ENCODE results near the gene ISLR2. TPM values are rescaled to one million over a fixed set of nuclear protein-coding genes. Genes with fewer than 3 reads are reported as not detected.

The ISLR2 gene
- total RNA-seq, 1 experiment from 2014 or later, result 0.64 TPM

GRCh38 chr15:74136814-74137536 is 6.6 kb downstream of the ISLR2 start:
- Histone ChIP-seq H3K4me1 (ENCODE audit: insufficient read depth, low read length, poor library complexity, severe bottlenecking) (peaks cover 20% of the 10 kb centered on the region), H3K4me3 (ENCODE audit: low read depth, low read length, poor library complexity, severe bottlenecking) (peak overlapping the region; percentile 41), H3K9me3 (ENCODE audit: low read depth, low read length, poor library complexity, severe bottlenecking) (no peaks in the 10 kb centered on the region), H3K27ac (ENCODE audit: low read depth, low read length, poor library complexity, severe bottlenecking) (no peak overlapping the region), H3K36me3 (ENCODE audit: insufficient read depth, low read length, poor library complexity, severe bottlenecking) (no peaks in the 10 kb centered on the region), H3K27me3 (replicated peaks; ENCODE audit: insufficient read depth, low read depth, low read length, poor library complexity) (peaks cover 15% of the 10 kb centered on the region)
- intact Hi-C loops (cut with micrococcal nuclease; ENCODE audit: unreplicated experiment), result no loop called here
- POLR2A ChIA-PET (ENCODE audit: low non-redundant PET), result no interaction called here
- CTCF ChIA-PET, result interaction anchor here (1.1 kb wide), 1 partner anchor 17 kb away, joined by 3 read pairs; no protein-coding TSS in a partner anchor
- DNase-seq (ENCODE audit: low spot score), result peak; percentile 41
- TF ChIP-seq EZH2 (IDR thresholded peaks at IDR 0.05; ENCODE audit: borderline replicate concordance, low read depth, low read length, poor library complexity, severe bottlenecking) (no peak), CTCF (conservative IDR thresholded peaks at IDR 0.05; ENCODE audit: low read depth, low read length) (no peak)
- no TSS peak for BruUV-seq (replicated peaks)

- Histone ChIP-seq H3K4me3 (ENCODE audit: low read depth, low read length, poor library complexity, severe bottlenecking) (no peak overlapping the region), H3K4me1 (ENCODE audit: insufficient read depth, low read length, poor library complexity, severe bottlenecking) (peaks cover 20% of the 10 kb centered on the region), H3K27ac (ENCODE audit: low read depth, low read length, poor library complexity, severe bottlenecking) (no peak overlapping the region), H3K27me3 (replicated peaks; ENCODE audit: insufficient read depth, low read depth, low read length, poor library complexity) (peaks cover 9% of the 10 kb centered on the region), H3K36me3 (ENCODE audit: insufficient read depth, low read length, poor library complexity, severe bottlenecking) (no peaks in the 10 kb centered on the region), H3K9me3 (ENCODE audit: low read depth, low read length, poor library complexity, severe bottlenecking) (no peaks in the 10 kb centered on the region)
- TF ChIP-seq CTCF (conservative IDR thresholded peaks at IDR 0.05; ENCODE audit: low read depth, low read length) (no peak), EZH2 (IDR thresholded peaks at IDR 0.05; ENCODE audit: borderline replicate concordance, low read depth, low read length, poor library complexity, severe bottlenecking) (no peak)
- DNase-seq (ENCODE audit: low spot score), result no peak
- CTCF ChIA-PET, result no interaction called here
- intact Hi-C loops (cut with micrococcal nuclease; ENCODE audit: unreplicated experiment), result no loop called here
- POLR2A ChIA-PET (ENCODE audit: low non-redundant PET), result no interaction called here
- BruUV-seq (replicated peaks), result no TSS peak
Observed at GRCh38 chr15:74137537-74137894, 7.1 kb downstream of the ISLR2 start.

- Histone ChIP-seq H3K27me3 (replicated peaks; ENCODE audit: insufficient read depth, low read depth, low read length, poor library complexity) (no peaks in the 10 kb centered on the region), H3K36me3 (ENCODE audit: insufficient read depth, low read length, poor library complexity, severe bottlenecking) (no peaks in the 10 kb centered on the region), H3K4me3 (ENCODE audit: low read depth, low read length, poor library complexity, severe bottlenecking) (no peak overlapping the region), H3K9me3 (ENCODE audit: low read depth, low read length, poor library complexity, severe bottlenecking) (no peaks in the 10 kb centered on the region), H3K4me1 (ENCODE audit: insufficient read depth, low read length, poor library complexity, severe bottlenecking) (peaks cover 20% of the 10 kb centered on the region), H3K27ac (ENCODE audit: low read depth, low read length, poor library complexity, severe bottlenecking) (no peak overlapping the region)
- DNase-seq (ENCODE audit: low spot score), result no peak
- intact Hi-C loops (cut with micrococcal nuclease; ENCODE audit: unreplicated experiment), result no loop called here
- TF ChIP-seq CTCF (conservative IDR thresholded peaks at IDR 0.05; ENCODE audit: low read depth, low read length), result no peak
- TF ChIP-seq EZH2 (IDR thresholded peaks at IDR 0.05; ENCODE audit: borderline replicate concordance, low read depth, low read length, poor library complexity, severe bottlenecking), result no peak
- ChIA-PET CTCF (no interaction called here), POLR2A (ENCODE audit: low non-redundant PET) (interaction anchor here (0.8 kb wide), 1 partner anchor 18 kb away, joined by 15 read pairs; no protein-coding TSS in a partner anchor)
- BruUV-seq (replicated peaks), result no TSS peak
Observed at GRCh38 chr15:74138642-74139041, 8.3 kb downstream of the ISLR2 start.
